Peyer's patch (tissue), 4 donors: ENCODE measurements around the gene RAB11FIP5. TPM values are rescaled to one million over a fixed set of nuclear protein-coding genes. Genes with fewer than 3 reads are reported as not detected.

Source experiments
- DNase-seq, 3 donors: peaks; one replicate each; pipeline ENCODE4 v3.0.0-alpha.2; 2017 to 2019
- H3K27ac ChIP-seq, 4 donors: fragments of 200-600 bp; sonication (generic); one replicate each; pipeline ENCODE4 v1.5.1; 2016 to 2019
- H3K27me3 ChIP-seq, 2 donors: fragments of 200-600 bp; sonication (generic); one replicate each; pipeline ENCODE4 v1.5.1; 2019
- H3K36me3 ChIP-seq, 3 donors: fragments of 200-600 bp; sonication (generic); one replicate each; pipeline ENCODE4 v1.5.1; 2016 to 2019
- H3K4me1 ChIP-seq, 4 donors: fragments of 200-600 bp; sonication (generic); one replicate each; pipeline ENCODE4 v1.5.1; 2016 to 2019
- H3K4me3 ChIP-seq, 4 donors: fragments of 200-600 bp; sonication (generic); 1 replicate in 3 of 4; 2 replicates in 1 of 4; pipeline ENCODE4 v1.5.1; 2016 to 2019; ENCODE audit warnings: mild to moderate bottlenecking in 1 of 4
- H3K9me3 ChIP-seq, 4 donors: fragments of 200-600 bp; sonication (generic); one replicate each; pipeline ENCODE4 v1.5.1; 2016 to 2019; ENCODE audit warnings: mild to moderate bottlenecking in 1 of 4
- CTCF ChIP-seq, 6 experiments: fragments of 450-650 bp in 4 of 6; fragments of 200-600 bp in 2 of 6; sonication (generic) in 1 of 6; IDR thresholded peaks; one replicate each; pipeline ENCODE4 v1.5.1; 2017 to 2019; ENCODE audit warnings: antibody characterized with exemption in 6 of 6, mild to moderate bottlenecking in 3 of 6, moderate library complexity in 1 of 6
- POLR2A ChIP-seq, 2 donors: fragments of 450-650 bp; IDR thresholded peaks; one replicate each; pipeline ENCODE4 v1.5.1; 2017; ENCODE audit warnings: antibody characterized with exemption in 2 of 2, mild to moderate bottlenecking in 2 of 2, moderate library complexity in 2 of 2
- total RNA-seq, 4 donors: library from RNA; depleted of rRNA; stranded (reverse); fragments of >200 nt; gene quantifications; one replicate each; pipeline ENCODE4 v1.1.0, GENCODE V29; 2016

The RAB11FIP5 gene
- total RNA-seq, 4 donors from 2014 or later: 5.1 to 10.7 (median 9.3) TPM

- TF ChIP-seq POLR2A (IDR thresholded peaks at IDR 0.05) (no peak), CTCF (IDR thresholded peaks at IDR 0.05) (no peak)
These were observed 1.4 kb downstream of the RAB11FIP5 start for GRCh38 chr2:73111073-73112025.

DNA sequence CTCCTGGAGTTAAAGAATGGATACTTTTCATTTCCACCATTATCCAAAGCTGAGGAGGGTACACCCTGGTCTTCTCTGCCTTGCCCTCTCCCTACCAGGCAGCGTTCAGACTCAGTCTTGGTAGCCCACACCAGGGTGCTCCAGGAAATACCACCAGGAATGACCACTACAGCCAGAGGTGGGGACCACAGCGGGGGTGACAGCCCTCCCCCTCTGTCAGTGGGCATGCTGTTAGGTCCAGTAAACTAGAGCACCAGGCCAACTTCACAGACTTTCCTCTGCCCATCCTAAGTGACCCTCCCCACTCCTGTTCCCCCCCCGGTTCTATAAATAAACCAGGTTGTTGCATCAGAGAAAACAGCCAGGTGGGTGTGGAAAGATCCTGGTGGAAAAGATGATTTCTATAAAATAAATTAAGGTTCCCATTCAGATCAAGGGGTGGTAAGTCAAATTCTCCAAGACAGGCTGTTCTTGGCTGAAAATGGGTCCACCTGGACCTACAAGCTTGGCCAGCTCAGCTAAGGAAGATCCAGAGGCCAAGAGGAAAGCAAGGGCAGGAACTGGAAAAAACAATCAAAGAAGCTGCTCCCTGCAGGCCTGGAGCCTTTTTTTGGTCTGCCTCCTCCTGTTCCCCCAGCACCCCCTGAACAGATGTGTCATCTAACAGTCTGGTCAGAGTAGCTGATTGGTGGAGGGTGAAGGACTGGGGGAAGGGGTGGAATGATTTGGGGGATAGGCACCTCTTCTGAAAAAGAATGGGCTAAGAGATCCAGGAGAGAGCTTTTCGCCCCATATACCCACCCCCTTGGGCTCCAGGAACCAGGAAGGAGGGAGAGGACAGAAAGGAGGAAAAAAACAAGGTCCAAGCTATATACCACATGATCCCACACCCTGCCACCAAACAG, 2.3 kb downstream of the RAB11FIP5 start:
- Histone ChIP-seq H3K4me1 (peaks cover 5 to 20% (median 11%) of the 10 kb centered on the region in 4 donors), H3K27ac (no peak overlapping the region), H3K9me3 (no peaks in the 10 kb centered on the region), H3K4me3 (no peak overlapping the region), H3K27me3 (no peaks in the 10 kb centered on the region), H3K36me3 (no peaks in the 10 kb centered on the region)
- no peak for DNase-seq
- no peak for TF ChIP-seq POLR2A (IDR thresholded peaks at IDR 0.05)

More at GRCh38 chr2:73111073-73112025, 1.4 kb downstream of the RAB11FIP5 start:
- Histone ChIP-seq H3K36me3 (no peaks in the 10 kb centered on the region), H3K4me3 (peak overlapping the region; percentile 58 to 93 (median 89)), H3K9me3 (no peaks in the 10 kb centered on the region), H3K27me3 (no peaks in the 10 kb centered on the region), H3K4me1 (peaks cover 5 to 20% (median 11%) of the 10 kb centered on the region in 4 donors), H3K27ac (peak overlapping the region; percentile 28 to 90 (median 70))
- peak in 2 of 3 donors; percentile 52 to 60 for DNase-seq

- no peak overlapping the region for H3K4me3 ChIP-seq
- no peaks in the 10 kb centered on the region for H3K36me3 ChIP-seq
- H3K27ac ChIP-seq: no peak overlapping the region
- no peak for DNase-seq
- peaks cover 5 to 20% (median 11%) of the 10 kb centered on the region in 4 donors for H3K4me1 ChIP-seq
- H3K9me3 ChIP-seq: no peaks in the 10 kb centered on the region
- TF ChIP-seq CTCF (IDR thresholded peaks at IDR 0.05): no peak
- no peak for TF ChIP-seq POLR2A (IDR thresholded peaks at IDR 0.05)
- H3K27me3 ChIP-seq: no peaks in the 10 kb centered on the region
These were observed 3.1 kb downstream of the RAB11FIP5 start for GRCh38 chr2:73109431-73110167.

DNA sequence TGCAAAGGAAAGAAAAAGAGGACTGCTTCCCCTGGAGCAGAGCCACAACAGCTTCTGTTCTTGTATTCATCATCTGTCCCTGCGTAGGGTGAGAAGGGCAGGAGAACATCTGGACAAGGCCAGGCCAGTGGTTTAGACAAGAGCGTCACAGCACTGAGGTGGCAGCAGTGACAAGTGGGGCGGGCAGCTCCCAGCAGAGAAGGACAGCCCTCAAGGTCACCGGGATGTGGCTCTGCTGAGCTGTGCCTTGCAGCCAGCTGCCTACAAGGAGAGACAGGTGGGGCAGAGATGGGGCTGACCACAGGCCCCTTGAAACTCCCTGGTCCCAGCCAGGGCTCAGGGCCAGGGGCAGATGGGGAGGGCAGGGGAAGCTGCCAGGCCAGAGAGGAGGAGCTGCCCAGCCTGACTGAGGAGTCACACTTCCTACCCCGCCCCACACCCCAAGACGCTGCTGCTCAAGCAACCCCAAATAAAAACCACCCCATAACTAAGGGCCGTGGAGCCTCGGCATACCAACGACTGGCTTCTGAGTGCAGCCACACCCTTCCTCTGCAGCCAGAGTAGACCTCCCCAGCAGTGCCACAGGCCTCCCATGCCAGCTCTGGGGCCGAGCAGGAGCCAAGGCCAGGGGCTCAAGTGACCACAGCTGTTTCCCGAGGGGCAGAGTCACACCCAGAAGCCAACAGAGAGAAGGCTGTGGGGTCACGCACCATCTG, 5.4 kb downstream of the RAB11FIP5 start:
- peak in 1 of 3 donors; percentile 46 for DNase-seq

More for the DNA sequence above, 5.4 kb downstream of the RAB11FIP5 start:
- TF ChIP-seq CTCF (IDR thresholded peaks at IDR 0.05) (no peak), POLR2A (IDR thresholded peaks at IDR 0.05) (no peak)
- H3K9me3 ChIP-seq: no peaks in the 10 kb centered on the region
- H3K36me3 ChIP-seq: no peaks in the 10 kb centered on the region
- H3K4me3 ChIP-seq: no peak overlapping the region
- peaks cover 5 to 20% (median 10%) of the 10 kb centered on the region in 4 donors for H3K4me1 ChIP-seq
- no peak overlapping the region for H3K27ac ChIP-seq
- H3K27me3 ChIP-seq: no peaks in the 10 kb centered on the region
